Stimulated activated CD8-positive, alpha-beta memory T cell treated with anti-CD3 and anti-CD28 coated beads, Interleukin-12 subunit alpha, Interleukin-12 subunit beta, amount 100 ng/mL, for 1 hour (primary cell): ENCODE results near the gene B9D1.

Source experiments
- DNase-seq: peaks from one replicate; pipeline ENCODE4 v3.0.0-alpha.2; 2020; ENCODE audit warnings: low read depth

The B9D1 gene

GRCh38 chr17:19338031-19338990 is 24.2 kb downstream of the B9D1 start:
- DNase-seq = peak; percentile 41

- DNase-seq = no peak
These were observed 24.9 kb downstream of the B9D1 start for GRCh38 chr17:19337712-19338023.

GRCh38 chr17:19336938-19337711 is 25.4 kb downstream of the B9D1 start:
- no peak for DNase-seq

GRCh38 chr17:19335951-19336631 is 26.4 kb downstream of the B9D1 start:
- DNase-seq = no peak

GRCh38 chr17:19334331-19334730 is 28.2 kb downstream of the B9D1 start:
- no peak for DNase-seq

GRCh38 chr17:19333736-19334290 is 28.7 kb downstream of the B9D1 start:
- no peak for DNase-seq

- DNase-seq = no peak
These were observed 29.4 kb downstream of the B9D1 start for GRCh38 chr17:19333132-19333440.

GRCh38 chr17:19332371-19333131 is 30.0 kb downstream of the B9D1 start:
- no peak for DNase-seq

- DNase-seq = no peak
These were observed 30.8 kb downstream of the B9D1 start for GRCh38 chr17:19331543-19332245.

GRCh38 chr17:19331134-19331533 is 31.4 kb downstream of the B9D1 start:
- DNase-seq = no peak

GRCh38 chr17:19330271-19330670 is 32.3 kb downstream of the B9D1 start:
- no peak for DNase-seq

GRCh38 chr17:19329839-19330238 is 32.7 kb downstream of the B9D1 start:
- DNase-seq = no peak

GRCh38 chr17:19329136-19329535 is 33.4 kb downstream of the B9D1 start:
- no peak for DNase-seq

GRCh38 chr17:19328441-19329061 is 34.0 kb downstream of the B9D1 start:
- DNase-seq = no peak

GRCh38 chr17:19327031-19327783 is 35.3 kb downstream of the B9D1 start:
- no peak for DNase-seq

GRCh38 chr17:19325542-19325941 is 37.0 kb downstream of the B9D1 start:
- no peak for DNase-seq

GRCh38 chr17:19322861-19323260 is 39.7 kb downstream of the B9D1 start:
- no peak for DNase-seq

GRCh38 chr17:19322129-19322505 is 40.4 kb downstream of the B9D1 start:
- DNase-seq = no peak

GRCh38 chr17:19321481-19322128 is 40.9 kb downstream of the B9D1 start:
- no peak for DNase-seq
